MG63 (cell line): Measurements from ENCODE around the gene SAMD13. TPM values are rescaled to one million over a fixed set of nuclear protein-coding genes. Genes with fewer than 3 reads are reported as not detected.

ENCODE experiments used
- DNase-seq: peaks from one replicate; pipeline ENCODE4 v3.0.0-alpha.2; 2020
- H3K27me3 ChIP-seq: fragments of 250-450 bp; sonication (Bioruptor Pico); 2 replicates; pipeline ENCODE4 v1.5.1; 2020; ENCODE audit warnings: mild to moderate bottlenecking, moderate library complexity
- H3K36me3 ChIP-seq: fragments of 250-450 bp; sonication (Bioruptor Pico); 2 replicates; pipeline ENCODE4 v1.5.1; 2020; ENCODE audit warnings: mild to moderate bottlenecking, moderate library complexity
- H3K4me3 ChIP-seq: fragments of 250-450 bp; sonication (Bioruptor Pico); 2 replicates; pipeline ENCODE4 v1.5.1; 2020; ENCODE audit warnings: mild to moderate bottlenecking, moderate library complexity
- H3K9me3 ChIP-seq: fragments of 250-450 bp; sonication (Bioruptor Pico); 2 replicates; pipeline ENCODE4 v1.5.1; 2020; ENCODE audit warnings: mild to moderate bottlenecking, moderate library complexity
- total RNA-seq: library from RNA; depleted of rRNA; stranded (reverse); fragments of >200 nt; shearing (Covaris generic); gene quantifications from 2 replicates; pipeline ENCODE4 v1.2.3, GENCODE V29; 2014; ENCODE audit warnings: low replicate concordance

SAMD13 gene
- total RNA-seq, 1 experiment from 2014 or later: 0.40 TPM

GRCh38 chr1:84352298-84353106 lies 51.0 kb downstream of the SAMD13 start:
- peak; percentile 57 for DNase-seq
- Histone ChIP-seq H3K36me3 (no peaks in the 10 kb centered on the region), H3K27me3 (no peaks in the 10 kb centered on the region), H3K4me3 (no peak overlapping the region), H3K9me3 (no peaks in the 10 kb centered on the region; the same call in 1 of the 2 replicates)

- H3K36me3 ChIP-seq: no peaks in the 10 kb centered on the region
- no peak overlapping the region for H3K4me3 ChIP-seq
- peak; percentile 63 for DNase-seq
- no peaks in the 10 kb centered on the region; the same call in 1 of the 2 replicates for H3K9me3 ChIP-seq
- no peaks in the 10 kb centered on the region for H3K27me3 ChIP-seq
Observed at GRCh38 chr1:84353695-84354094, 52.2 kb downstream of the SAMD13 start.

- Histone ChIP-seq H3K36me3 (no peaks in the 10 kb centered on the region), H3K4me3 (no peak overlapping the region), H3K9me3 (no peaks in the 10 kb centered on the region; the same call in 1 of the 2 replicates), H3K27me3 (no peaks in the 10 kb centered on the region)
- no peak for DNase-seq
Observed at GRCh38 chr1:84355556-84355955, 54.0 kb downstream of the SAMD13 start.

- DNase-seq: no peak
- Histone ChIP-seq H3K36me3 (no peaks in the 10 kb centered on the region), H3K4me3 (no peak overlapping the region), H3K9me3 (no peaks in the 10 kb centered on the region; the same call in 1 of the 2 replicates), H3K27me3 (no peaks in the 10 kb centered on the region)
Observed at GRCh38 chr1:84356881-84357280, 55.4 kb downstream of the SAMD13 start.

- H3K4me3 ChIP-seq: no peak overlapping the region
- H3K27me3 ChIP-seq: no peaks in the 10 kb centered on the region
- DNase-seq: no peak
- H3K36me3 ChIP-seq: no peaks in the 10 kb centered on the region
- no peaks in the 10 kb centered on the region; the same call in 1 of the 2 replicates for H3K9me3 ChIP-seq
Observed at GRCh38 chr1:84358695-84359094, 57.2 kb downstream of the SAMD13 start.

- Histone ChIP-seq H3K9me3 (no peaks in the 10 kb centered on the region; the same call in 1 of the 2 replicates), H3K36me3 (no peaks in the 10 kb centered on the region), H3K27me3 (no peaks in the 10 kb centered on the region), H3K4me3 (no peak overlapping the region)
- no peak for DNase-seq
Observed at GRCh38 chr1:84360316-84360715, 58.8 kb downstream of the SAMD13 start.

- Histone ChIP-seq H3K4me3 (no peak overlapping the region), H3K36me3 (no peaks in the 10 kb centered on the region), H3K9me3 (no peaks in the 10 kb centered on the region; the same call in 1 of the 2 replicates), H3K27me3 (no peaks in the 10 kb centered on the region)
- DNase-seq: no peak
Observed at GRCh38 chr1:84361796-84362195, 60.3 kb downstream of the SAMD13 start.

- H3K27me3 ChIP-seq: no peaks in the 10 kb centered on the region
Observed at GRCh38 chr1:84363019-84363418, 61.5 kb downstream of the SAMD13 start.

GRCh38 chr1:84363622-84364021 lies 62.1 kb downstream of the SAMD13 start:
- Histone ChIP-seq H3K36me3 (no peaks in the 10 kb centered on the region), H3K4me3 (no peak overlapping the region), H3K9me3 (no peaks in the 10 kb centered on the region), H3K27me3 (no peaks in the 10 kb centered on the region)
- DNase-seq: no peak

More at GRCh38 chr1:84363019-84363418, 61.5 kb downstream of the SAMD13 start:
- H3K4me3 ChIP-seq: no peak overlapping the region
- no peaks in the 10 kb centered on the region for H3K36me3 ChIP-seq
- H3K9me3 ChIP-seq: no peaks in the 10 kb centered on the region
- no peak for DNase-seq

GRCh38 chr1:84365225-84366221 lies 64.0 kb downstream of the SAMD13 start:
- Histone ChIP-seq H3K36me3 (no peaks in the 10 kb centered on the region), H3K9me3 (no peaks in the 10 kb centered on the region), H3K4me3 (no peak overlapping the region), H3K27me3 (no peaks in the 10 kb centered on the region)
- DNase-seq: peak; percentile 72

- no peak for DNase-seq
- no peaks in the 10 kb centered on the region for H3K27me3 ChIP-seq
- no peaks in the 10 kb centered on the region for H3K36me3 ChIP-seq
- no peaks in the 10 kb centered on the region for H3K9me3 ChIP-seq
- H3K4me3 ChIP-seq: no peak overlapping the region
Observed at GRCh38 chr1:84366786-84367185, 65.3 kb downstream of the SAMD13 start.

GRCh38 chr1:84367219-84367618 lies 65.7 kb downstream of the SAMD13 start:
- no peak for DNase-seq
- Histone ChIP-seq H3K27me3 (no peaks in the 10 kb centered on the region), H3K4me3 (no peak overlapping the region), H3K9me3 (no peaks in the 10 kb centered on the region), H3K36me3 (no peaks in the 10 kb centered on the region)

GRCh38 chr1:84368441-84368840 lies 66.9 kb downstream of the SAMD13 start:
- DNase-seq: no peak
- Histone ChIP-seq H3K36me3 (no peaks in the 10 kb centered on the region), H3K9me3 (no peaks in the 10 kb centered on the region), H3K4me3 (no peak overlapping the region), H3K27me3 (no peaks in the 10 kb centered on the region)

GRCh38 chr1:84370266-84370665 lies 68.8 kb downstream of the SAMD13 start:
- Histone ChIP-seq H3K36me3 (no peaks in the 10 kb centered on the region), H3K27me3 (no peaks in the 10 kb centered on the region), H3K9me3 (no peaks in the 10 kb centered on the region), H3K4me3 (no peak overlapping the region)
- DNase-seq: no peak

- DNase-seq: no peak
- no peaks in the 10 kb centered on the region for H3K27me3 ChIP-seq
- no peaks in the 10 kb centered on the region for H3K36me3 ChIP-seq
- H3K9me3 ChIP-seq: no peaks in the 10 kb centered on the region
- no peak overlapping the region for H3K4me3 ChIP-seq
Observed at GRCh38 chr1:84370831-84371394, 69.4 kb downstream of the SAMD13 start.

- no peaks in the 10 kb centered on the region for H3K36me3 ChIP-seq
Observed at GRCh38 chr1:84373436-84374141, 72.1 kb downstream of the SAMD13 start.

More at GRCh38 chr1:84373436-84374141, 72.1 kb downstream of the SAMD13 start:
- Histone ChIP-seq H3K27me3 (no peaks in the 10 kb centered on the region), H3K9me3 (no peaks in the 10 kb centered on the region), H3K4me3 (no peak overlapping the region)
- DNase-seq: no peak
